ENCODE data around the gene BCKDHB.

BCKDHB gene

GRCh38 chr6:80154160-80154559, 47.7 kb downstream of the BCKDHB start:
- no peak for DNase-seq

- DNase-seq, result no peak
Measured at GRCh38 chr6:80156221-80156620, 49.8 kb downstream of the BCKDHB start.

- no peak for DNase-seq
Measured at GRCh38 chr6:80158478-80158989, 52.1 kb downstream of the BCKDHB start.

- DNase-seq, result no peak
Measured at GRCh38 chr6:80161434-80161833, 55.0 kb downstream of the BCKDHB start.

GRCh38 chr6:80163754-80164187, 57.3 kb downstream of the BCKDHB start:
- peak in 1 of 2 donors; percentile 15 for DNase-seq

GRCh38 chr6:80165143-80165542, 58.7 kb downstream of the BCKDHB start:
- DNase-seq, result peak in 1 of 2 donors; percentile 3

GRCh38 chr6:80165819-80166218, 59.3 kb downstream of the BCKDHB start:
- no peak for DNase-seq

GRCh38 chr6:80170433-80170832, 64.0 kb downstream of the BCKDHB start:
- no peak for DNase-seq

GRCh38 chr6:80173411-80173810, 66.9 kb downstream of the BCKDHB start:
- DNase-seq, result no peak

- no peak for DNase-seq
Measured at GRCh38 chr6:80174900-80175572, 68.6 kb downstream of the BCKDHB start.

- DNase-seq, result no peak
Measured at GRCh38 chr6:80179695-80180094, 73.2 kb downstream of the BCKDHB start.

- no peak for DNase-seq
Measured at GRCh38 chr6:80181352-80182081, 75.0 kb downstream of the BCKDHB start.

- no peak for DNase-seq
Measured at GRCh38 chr6:80182308-80182707, 75.8 kb downstream of the BCKDHB start.

- no peak for DNase-seq
Measured at GRCh38 chr6:80183019-80183795, 76.7 kb downstream of the BCKDHB start.

GRCh38 chr6:80185492-80185891, 79.0 kb downstream of the BCKDHB start:
- no peak for DNase-seq

- DNase-seq, result no peak
Measured at GRCh38 chr6:80186082-80186481, 79.6 kb downstream of the BCKDHB start.

GRCh38 chr6:80196906-80197305, 90.4 kb downstream of the BCKDHB start:
- DNase-seq, result no peak

- DNase-seq, result no peak
Measured at GRCh38 chr6:80197474-80197873, 91.0 kb downstream of the BCKDHB start.

GRCh38 chr6:80197986-80198385, 91.5 kb downstream of the BCKDHB start:
- no peak for DNase-seq

GRCh38 chr6:80203283-80203682, 96.8 kb downstream of the BCKDHB start:
- no peak for DNase-seq

GRCh38 chr6:80205404-80205803, 98.9 kb downstream of the BCKDHB start:
- DNase-seq, result no peak

- no peak for DNase-seq
Measured at GRCh38 chr6:80206758-80207157, 100.3 kb downstream of the BCKDHB start.

- no peak for DNase-seq
Measured at GRCh38 chr6:80209430-80209829, 103.0 kb downstream of the BCKDHB start.

GRCh38 chr6:80210618-80211017, 104.1 kb downstream of the BCKDHB start:
- no peak for DNase-seq

Measured in CD4-positive, alpha-beta T cell treated with Interferon alpha-2 for 1 hour (primary cell).